ENCODE measurements around the gene QRSL1. TPM values are rescaled to one million over a fixed set of nuclear protein-coding genes. Genes with fewer than 3 reads are reported as not detected.

The QRSL1 gene
- total RNA-seq, 1 donor from 2014 or later: 19.8 TPM

DNA sequence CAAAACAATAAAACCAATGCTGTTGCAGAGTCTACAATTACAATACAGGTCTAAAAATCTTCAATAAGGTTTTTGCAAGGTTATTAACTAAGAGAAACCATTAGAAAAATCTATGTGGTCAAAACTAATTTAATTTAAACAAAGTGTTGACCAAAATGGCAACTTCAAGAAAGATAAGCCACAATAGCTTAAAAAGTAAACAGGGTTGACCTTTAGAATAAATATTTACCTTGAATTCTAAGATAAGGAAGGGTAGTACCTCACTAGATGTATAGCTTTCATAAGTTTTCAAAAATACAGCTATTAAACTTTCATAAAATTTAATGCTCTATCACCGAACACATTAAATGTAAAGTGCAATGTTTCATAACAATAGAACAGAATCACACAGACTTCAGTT lies 11.5 kb upstream of the QRSL1 start:
- Mint-ChIP-seq H3K9me3 (peaks cover 8% of the 10 kb centered on the region), H3K27me3 (no peaks in the 10 kb centered on the region), H3K4me3 (no peak overlapping the region), H3K36me3 (peaks cover 37% of the 10 kb centered on the region), H3K27ac (no peak overlapping the region), H3K4me1 (ENCODE audit: unreplicated experiment) (peaks cover 9% of the 10 kb centered on the region)
- no peak for TF ChIP-seq CTCF (conservative IDR thresholded peaks at IDR 0.05)
- no peak for DNase-seq (ENCODE audit: extremely low spot score, unreplicated experiment)

GRCh38 chr6:106618324-106618723 lies 11.1 kb upstream of the QRSL1 start:
- H3K9me3 Mint-ChIP-seq: peaks cover 8% of the 10 kb centered on the region
- no peaks in the 10 kb centered on the region for H3K27me3 Mint-ChIP-seq
- no peak for TF ChIP-seq CTCF (conservative IDR thresholded peaks at IDR 0.05)
- H3K4me1 Mint-ChIP-seq (ENCODE audit: unreplicated experiment): peaks cover 9% of the 10 kb centered on the region
- H3K27ac Mint-ChIP-seq: no peak overlapping the region
- H3K4me3 Mint-ChIP-seq: no peak overlapping the region
- H3K36me3 Mint-ChIP-seq: peaks cover 37% of the 10 kb centered on the region
- DNase-seq (ENCODE audit: extremely low spot score, unreplicated experiment): no peak

- H3K4me3 Mint-ChIP-seq: no peak overlapping the region
- peaks cover 9% of the 10 kb centered on the region for H3K4me1 Mint-ChIP-seq (ENCODE audit: unreplicated experiment)
- TF ChIP-seq CTCF (conservative IDR thresholded peaks at IDR 0.05): no peak
- DNase-seq (ENCODE audit: extremely low spot score, unreplicated experiment): no peak
- H3K36me3 Mint-ChIP-seq: peaks cover 29% of the 10 kb centered on the region
- H3K27me3 Mint-ChIP-seq: no peaks in the 10 kb centered on the region
- H3K27ac Mint-ChIP-seq: no peak overlapping the region
- peaks cover 8% of the 10 kb centered on the region for H3K9me3 Mint-ChIP-seq
Observed at GRCh38 chr6:106619223-106619622, 10.2 kb upstream of the QRSL1 start.

- H3K27ac Mint-ChIP-seq: no peak overlapping the region
- peaks cover 8% of the 10 kb centered on the region for H3K9me3 Mint-ChIP-seq
- H3K27me3 Mint-ChIP-seq: no peaks in the 10 kb centered on the region
- no peak for DNase-seq (ENCODE audit: extremely low spot score, unreplicated experiment)
- no peak overlapping the region for H3K4me3 Mint-ChIP-seq
- no peak for TF ChIP-seq CTCF (conservative IDR thresholded peaks at IDR 0.05)
- peaks cover 17% of the 10 kb centered on the region for H3K4me1 Mint-ChIP-seq (ENCODE audit: unreplicated experiment)
- H3K36me3 Mint-ChIP-seq: peaks cover 28% of the 10 kb centered on the region
Observed at GRCh38 chr6:106620931-106621672, 8.3 kb upstream of the QRSL1 start.

DNA sequence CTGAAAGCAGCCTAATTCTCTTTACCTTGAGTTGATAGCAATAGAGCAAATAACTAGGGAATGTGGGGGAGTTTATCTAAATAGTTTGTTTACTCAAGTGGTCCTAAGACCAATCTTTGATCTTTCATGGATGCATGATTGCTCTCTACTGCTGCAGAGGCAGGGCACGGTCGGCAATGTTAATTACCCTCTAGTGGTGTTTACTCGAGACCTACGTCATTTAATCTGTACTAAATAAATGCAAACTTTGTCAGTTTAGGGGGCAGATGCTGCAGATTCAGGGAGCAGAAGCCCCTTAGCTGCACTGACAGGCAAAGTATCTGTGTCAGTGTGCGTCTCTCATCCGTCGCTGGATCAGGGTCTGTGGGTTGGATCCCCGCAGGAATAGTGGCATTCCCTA lies 7.0 kb upstream of the QRSL1 start:
- Mint-ChIP-seq H3K36me3 (peaks cover 28% of the 10 kb centered on the region), H3K4me3 (no peak overlapping the region), H3K27ac (no peak overlapping the region), H3K9me3 (peaks cover 8% of the 10 kb centered on the region), H3K27me3 (no peaks in the 10 kb centered on the region), H3K4me1 (ENCODE audit: unreplicated experiment) (peaks cover 21% of the 10 kb centered on the region)
- no peak for DNase-seq (ENCODE audit: extremely low spot score, unreplicated experiment)
- TF ChIP-seq CTCF (conservative IDR thresholded peaks at IDR 0.05): no peak
